T-helper 1 cell treated with Interleukin-12 subunit alpha and Interleukin-12 subunit beta and Interleukin-4 antibody, amounts not matched to agents 30 μg/mL and 1 μg/mL, for 36 hours (primary cell): ENCODE data around the gene YWHAQ.

ENCODE experiments used
- H3K27ac Mint-ChIP-seq: one replicate; pipeline ENCODE4 v1.8.0; 2021; ENCODE audit warnings: mild to moderate bottlenecking, mixed read lengths
- H3K27me3 Mint-ChIP-seq: one replicate; pipeline ENCODE4 v1.8.0; 2021; ENCODE audit warnings: low read depth, mixed read lengths
- H3K36me3 Mint-ChIP-seq: one replicate; pipeline ENCODE4 v1.8.0; 2021; ENCODE audit warnings: low read depth, mixed read lengths
- H3K4me1 Mint-ChIP-seq: one replicate; pipeline ENCODE4 v1.8.0; 2021; ENCODE audit warnings: low read depth, mixed read lengths
- H3K4me3 Mint-ChIP-seq: one replicate; pipeline ENCODE4 v1.8.0; 2021; ENCODE audit warnings: mild to moderate bottlenecking, moderate library complexity, mixed read lengths
- H3K9me3 Mint-ChIP-seq: one replicate; pipeline ENCODE4 v1.8.0; 2021; ENCODE audit warnings: mixed read lengths

YWHAQ gene

DNA sequence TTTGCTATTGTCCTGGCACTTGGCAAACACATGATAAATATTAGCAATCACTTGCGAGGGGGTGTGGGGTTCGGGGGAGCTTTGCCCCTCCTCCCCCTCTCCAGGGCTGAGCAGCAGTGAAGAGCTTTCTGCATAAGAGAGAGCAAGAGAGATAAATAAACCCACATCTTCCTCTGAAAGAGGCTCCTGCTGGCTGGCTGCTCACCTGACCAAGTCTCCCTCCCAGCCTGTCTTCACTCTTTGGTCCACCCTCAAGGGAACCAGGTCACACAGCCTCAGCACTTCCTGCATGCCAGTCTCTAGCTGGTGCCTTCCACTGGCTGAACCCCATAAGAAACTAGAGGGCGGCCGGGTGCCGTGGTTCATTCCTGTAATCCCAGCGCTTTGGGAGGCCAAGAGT lies 18.5 kb upstream of the YWHAQ start:
- H3K36me3 Mint-ChIP-seq: peaks cover 6% of the 10 kb centered on the region
- H3K27me3 Mint-ChIP-seq: peaks cover 27% of the 10 kb centered on the region
- peaks cover 16% of the 10 kb centered on the region for H3K9me3 Mint-ChIP-seq
- no peak overlapping the region for H3K27ac Mint-ChIP-seq
- H3K4me1 Mint-ChIP-seq: peaks cover 23% of the 10 kb centered on the region
- no peak overlapping the region for H3K4me3 Mint-ChIP-seq

- no peak overlapping the region for H3K27ac Mint-ChIP-seq
- H3K36me3 Mint-ChIP-seq: peaks cover 6% of the 10 kb centered on the region
- no peak overlapping the region for H3K4me3 Mint-ChIP-seq
These were observed 18.0 kb upstream of the YWHAQ start for GRCh38 chr2:9648821-9649220.

GRCh38 chr2:9647884-9648283 lies 17.1 kb upstream of the YWHAQ start:
- H3K27me3 Mint-ChIP-seq: peaks cover 30% of the 10 kb centered on the region
- H3K27ac Mint-ChIP-seq: no peak overlapping the region
- no peak overlapping the region for H3K4me3 Mint-ChIP-seq

More at GRCh38 chr2:9648821-9649220, 18.0 kb upstream of the YWHAQ start:
- Mint-ChIP-seq H3K9me3 (peaks cover 16% of the 10 kb centered on the region), H3K4me1 (peaks cover 19% of the 10 kb centered on the region), H3K27me3 (peaks cover 27% of the 10 kb centered on the region)

DNA sequence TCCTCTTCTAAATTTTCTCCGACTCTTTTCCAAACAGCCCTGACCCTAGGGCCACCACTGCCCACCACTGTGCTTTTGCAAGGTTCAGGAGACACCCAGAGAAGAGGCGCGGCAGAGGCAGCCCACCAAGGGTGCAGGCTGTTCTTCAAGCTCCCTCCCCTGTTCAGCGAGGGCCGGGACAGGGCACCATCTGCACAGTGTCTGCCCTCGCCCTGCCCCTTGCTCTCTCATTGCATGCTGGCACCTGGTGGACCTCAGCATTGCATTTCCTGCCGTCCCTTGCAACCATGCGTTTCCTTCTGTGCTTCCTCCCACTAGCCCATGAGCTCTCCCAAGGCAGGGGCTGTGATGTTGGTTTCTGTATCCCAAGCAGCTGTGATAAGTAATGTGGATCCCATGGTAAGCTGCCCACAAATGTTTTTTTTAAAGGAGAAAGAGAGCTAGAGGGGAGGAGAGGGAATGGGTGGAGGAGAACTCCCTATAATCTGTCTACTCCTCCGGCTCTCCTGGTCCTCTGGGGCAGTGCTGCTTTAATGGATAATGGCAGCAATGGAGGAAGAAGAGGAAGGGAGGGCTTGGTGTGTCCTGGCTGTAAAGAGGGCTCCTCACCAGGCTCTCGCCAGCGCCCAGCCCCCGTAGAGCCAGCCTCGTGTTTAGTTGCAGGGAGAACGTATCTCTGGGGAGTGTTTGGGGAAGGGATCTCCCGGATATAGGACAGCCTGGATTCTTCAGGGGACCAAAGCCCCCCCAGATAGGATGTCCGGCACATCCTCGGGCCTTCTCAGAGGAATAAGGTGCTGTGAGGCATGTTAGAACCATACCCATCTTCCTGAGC lies 15.6 kb upstream of the YWHAQ start:
- H3K36me3 Mint-ChIP-seq: peaks cover 3% of the 10 kb centered on the region
- H3K27me3 Mint-ChIP-seq: peaks cover 20% of the 10 kb centered on the region
- no peak overlapping the region for H3K4me3 Mint-ChIP-seq
- peaks cover 6% of the 10 kb centered on the region for H3K9me3 Mint-ChIP-seq
- H3K4me1 Mint-ChIP-seq: peaks cover 27% of the 10 kb centered on the region
- H3K27ac Mint-ChIP-seq: no peak overlapping the region

More at GRCh38 chr2:9647884-9648283, 17.1 kb upstream of the YWHAQ start:
- H3K9me3 Mint-ChIP-seq: peaks cover 16% of the 10 kb centered on the region
- peaks cover 6% of the 10 kb centered on the region for H3K36me3 Mint-ChIP-seq
- peaks cover 17% of the 10 kb centered on the region for H3K4me1 Mint-ChIP-seq

DNA sequence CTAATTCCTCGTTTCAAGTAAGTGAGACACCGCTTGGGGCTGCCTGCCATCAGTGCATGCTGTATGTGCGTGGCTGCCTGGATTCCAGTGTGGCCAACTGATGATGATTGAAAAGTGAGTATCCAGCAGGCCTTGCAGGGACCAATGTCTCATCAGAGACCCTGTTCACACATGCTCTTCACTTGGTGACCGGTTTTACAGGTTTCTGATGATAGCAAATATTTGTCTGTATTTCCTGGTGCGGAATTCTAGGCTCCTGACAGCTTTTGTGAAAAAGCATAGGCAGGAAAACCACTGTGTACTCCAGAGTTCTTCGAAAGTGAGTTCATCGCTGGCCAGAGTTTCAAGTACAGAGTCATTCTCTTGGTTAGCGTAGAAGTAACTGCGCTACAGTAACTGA lies 13.8 kb upstream of the YWHAQ start:
- Mint-ChIP-seq H3K36me3 (peaks cover 3% of the 10 kb centered on the region), H3K4me3 (no peak overlapping the region), H3K4me1 (peaks cover 29% of the 10 kb centered on the region), H3K9me3 (no peaks in the 10 kb centered on the region), H3K27ac (no peak overlapping the region), H3K27me3 (peaks cover 16% of the 10 kb centered on the region)

DNA sequence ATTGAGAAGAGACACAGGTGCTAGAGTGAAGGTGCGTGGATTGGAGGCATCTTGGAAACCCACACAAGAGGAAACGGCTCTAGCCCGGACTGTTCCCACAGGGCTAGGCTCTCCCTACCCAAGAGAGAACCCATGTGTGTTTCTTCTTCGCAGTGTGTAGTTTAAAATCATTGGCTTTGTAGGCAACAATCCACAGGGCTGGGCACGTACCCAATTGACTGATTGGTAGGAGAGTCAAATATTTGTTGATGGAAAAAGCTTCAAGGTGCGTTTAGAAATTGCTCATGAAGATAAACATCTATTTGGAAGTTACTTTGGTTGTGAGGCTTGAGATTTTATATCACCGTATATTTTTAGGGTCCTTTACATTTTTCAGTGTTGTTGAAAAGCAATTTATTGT lies 13.2 kb upstream of the YWHAQ start:
- no peak overlapping the region for H3K4me3 Mint-ChIP-seq
- H3K27ac Mint-ChIP-seq: no peak overlapping the region
- H3K4me1 Mint-ChIP-seq: peaks cover 27% of the 10 kb centered on the region

GRCh38 chr2:9641641-9642040 lies 10.8 kb upstream of the YWHAQ start:
- H3K36me3 Mint-ChIP-seq: peaks cover 1% of the 10 kb centered on the region
- H3K4me3 Mint-ChIP-seq: peak overlapping the region; percentile 69
- peaks cover 10% of the 10 kb centered on the region for H3K27me3 Mint-ChIP-seq
- peak overlapping the region; percentile 81 for H3K27ac Mint-ChIP-seq
- H3K9me3 Mint-ChIP-seq: no peaks in the 10 kb centered on the region
- H3K4me1 Mint-ChIP-seq: peaks cover 25% of the 10 kb centered on the region

More for the DNA sequence above, 13.2 kb upstream of the YWHAQ start:
- peaks cover 16% of the 10 kb centered on the region for H3K27me3 Mint-ChIP-seq
- H3K9me3 Mint-ChIP-seq: no peaks in the 10 kb centered on the region
- peaks cover 3% of the 10 kb centered on the region for H3K36me3 Mint-ChIP-seq

GRCh38 chr2:9640403-9641104 lies 9.8 kb upstream of the YWHAQ start:
- Mint-ChIP-seq H3K27me3 (peaks cover 15% of the 10 kb centered on the region), H3K4me1 (peaks cover 25% of the 10 kb centered on the region), H3K4me3 (peak overlapping the region; percentile 1), H3K36me3 (peaks cover 1% of the 10 kb centered on the region), H3K9me3 (no peaks in the 10 kb centered on the region), H3K27ac (peak overlapping the region; percentile 12)

DNA sequence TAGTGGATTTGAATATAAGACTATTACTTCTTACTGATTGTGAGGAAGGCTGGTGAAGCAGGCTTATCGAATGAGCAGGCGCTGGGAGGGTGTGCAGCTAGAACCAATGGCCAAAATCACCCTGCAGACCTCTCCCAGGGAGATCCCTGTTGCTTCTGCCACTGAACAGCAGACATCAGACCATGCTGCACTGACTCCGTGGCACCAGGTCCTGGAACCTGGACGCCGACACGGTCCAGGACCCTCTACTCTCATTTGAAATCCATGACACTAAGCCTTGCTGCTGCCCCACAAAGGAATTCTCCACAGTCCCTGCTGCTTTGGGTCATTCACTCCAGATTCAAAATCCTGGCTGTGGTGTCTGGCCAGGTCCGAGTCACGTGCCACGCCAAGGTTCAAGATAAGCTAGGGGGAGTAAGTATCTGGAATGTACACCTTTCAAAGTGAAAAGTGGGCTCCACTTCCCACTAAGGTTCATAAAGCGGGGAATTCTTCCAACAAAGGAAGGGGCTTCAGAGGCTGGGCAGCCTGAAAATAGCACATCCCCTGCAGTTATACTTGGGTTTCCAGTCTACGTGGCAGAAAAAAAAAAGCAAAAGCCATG lies 9.0 kb upstream of the YWHAQ start:
- Mint-ChIP-seq H3K27me3 (peaks cover 19% of the 10 kb centered on the region), H3K27ac (no peak overlapping the region), H3K36me3 (peaks cover 1% of the 10 kb centered on the region), H3K4me1 (peaks cover 25% of the 10 kb centered on the region), H3K4me3 (no peak overlapping the region), H3K9me3 (no peaks in the 10 kb centered on the region)

DNA sequence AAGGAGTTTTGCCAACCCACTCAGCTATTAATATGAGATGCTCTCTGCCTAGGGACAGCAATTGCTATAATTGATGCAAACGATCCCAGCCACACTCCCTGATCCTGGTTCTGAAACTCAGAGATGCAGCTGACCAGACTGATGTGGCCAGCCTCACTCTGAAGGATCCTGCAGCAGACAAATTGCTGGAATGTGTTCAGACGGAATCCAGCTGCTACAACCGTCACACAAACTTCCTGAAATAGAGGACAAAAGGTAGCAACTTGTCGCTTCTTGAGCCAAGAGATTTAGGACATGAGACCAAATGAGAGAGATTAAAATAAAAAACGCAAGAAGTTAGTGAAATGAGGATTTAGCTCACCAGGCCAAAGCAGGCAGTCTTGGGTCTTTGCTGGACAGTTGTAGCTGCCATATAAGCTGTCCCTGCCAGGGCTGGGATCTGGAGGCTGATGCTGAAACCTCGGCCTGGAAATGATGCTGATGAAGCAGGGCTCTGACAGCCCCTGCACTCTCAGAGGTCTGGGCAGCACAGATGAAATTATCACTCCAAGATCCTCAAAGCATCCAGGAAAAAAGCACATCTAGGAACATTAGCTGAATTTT lies 8.3 kb upstream of the YWHAQ start:
- no peaks in the 10 kb centered on the region for H3K9me3 Mint-ChIP-seq
- H3K4me1 Mint-ChIP-seq: peaks cover 25% of the 10 kb centered on the region
- H3K27ac Mint-ChIP-seq: no peak overlapping the region
- peaks cover 25% of the 10 kb centered on the region for H3K27me3 Mint-ChIP-seq
- H3K4me3 Mint-ChIP-seq: no peak overlapping the region
- peaks cover 1% of the 10 kb centered on the region for H3K36me3 Mint-ChIP-seq

DNA sequence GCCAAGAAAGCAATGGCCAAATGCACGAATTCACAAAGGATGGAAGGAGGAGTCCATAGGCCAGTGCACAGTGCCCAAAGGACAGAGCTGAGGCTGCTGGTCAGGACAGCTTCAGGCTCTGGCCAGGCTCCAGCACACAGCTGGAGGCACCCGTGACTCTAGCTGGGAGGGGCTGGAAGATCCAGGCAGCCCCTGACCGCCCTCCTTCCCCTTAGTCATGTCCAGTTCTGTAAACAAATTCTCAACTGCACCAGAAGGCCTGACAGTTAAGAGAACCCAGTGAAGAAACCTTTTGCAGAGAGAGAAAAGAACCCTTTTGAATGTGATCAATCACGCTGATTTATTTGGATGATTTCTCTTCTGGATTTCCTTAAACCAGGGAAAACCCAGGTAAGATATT lies 7.7 kb upstream of the YWHAQ start:
- peaks cover 24% of the 10 kb centered on the region for H3K4me1 Mint-ChIP-seq
- H3K27ac Mint-ChIP-seq: no peak overlapping the region
- H3K36me3 Mint-ChIP-seq: peaks cover 1% of the 10 kb centered on the region
- no peak overlapping the region for H3K4me3 Mint-ChIP-seq
- peaks cover 25% of the 10 kb centered on the region for H3K27me3 Mint-ChIP-seq
- H3K9me3 Mint-ChIP-seq: no peaks in the 10 kb centered on the region

- Mint-ChIP-seq H3K36me3 (peaks cover 1% of the 10 kb centered on the region), H3K9me3 (no peaks in the 10 kb centered on the region), H3K27ac (no peak overlapping the region), H3K4me3 (no peak overlapping the region), H3K4me1 (peaks cover 20% of the 10 kb centered on the region), H3K27me3 (peaks cover 30% of the 10 kb centered on the region)
These were observed 6.5 kb upstream of the YWHAQ start for GRCh38 chr2:9637330-9637729.

- peaks cover 17% of the 10 kb centered on the region for H3K4me1 Mint-ChIP-seq
- peaks cover 11% of the 10 kb centered on the region for H3K36me3 Mint-ChIP-seq
- H3K27me3 Mint-ChIP-seq: peaks cover 38% of the 10 kb centered on the region
- H3K9me3 Mint-ChIP-seq: no peaks in the 10 kb centered on the region
- H3K4me3 Mint-ChIP-seq: no peak overlapping the region
- H3K27ac Mint-ChIP-seq: no peak overlapping the region
These were observed 3.3 kb upstream of the YWHAQ start for GRCh38 chr2:9634133-9634532.

GRCh38 chr2:9631878-9632700 lies 1.3 kb upstream of the YWHAQ start:
- peaks cover 32% of the 10 kb centered on the region for H3K4me1 Mint-ChIP-seq
- H3K9me3 Mint-ChIP-seq: no peaks in the 10 kb centered on the region
- no peak overlapping the region for H3K27ac Mint-ChIP-seq
- peaks cover 38% of the 10 kb centered on the region for H3K27me3 Mint-ChIP-seq
- H3K4me3 Mint-ChIP-seq: peak overlapping the region; percentile 86
- peaks cover 30% of the 10 kb centered on the region for H3K36me3 Mint-ChIP-seq
